Measurements from ENCODE around the gene KRTAP5-1.

DNA sequence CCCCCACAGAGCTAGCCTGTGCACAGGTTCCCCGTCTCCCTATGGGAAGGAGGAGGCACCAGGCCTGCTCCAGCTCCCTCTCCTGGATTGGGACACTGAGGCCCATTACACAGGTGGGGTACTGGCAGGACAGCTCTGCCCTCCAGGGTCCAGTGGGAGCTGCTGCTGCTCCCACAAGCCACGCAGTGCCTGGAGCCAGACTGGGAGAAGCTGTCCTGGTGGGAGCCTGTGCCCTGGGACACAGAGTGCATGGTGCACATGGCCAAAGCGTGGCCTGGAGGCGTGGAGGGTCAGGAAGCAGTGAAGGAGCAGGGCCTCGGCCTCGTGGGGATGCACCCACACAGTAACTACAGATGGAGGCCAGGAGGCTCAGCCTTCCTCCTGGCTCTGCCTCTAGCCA, 40.5 kb downstream of the KRTAP5-1 start:
- no peak for TF ChIP-seq CTCF (optimal IDR thresholded peaks at IDR 0.05 in 1 of 3, IDR thresholded peaks at IDR 0.05 in 1 of 3, conservative IDR thresholded peaks at IDR 0.05 in 1 of 3; ENCODE audit: extremely low read depth in 1 of 3, insufficient read depth in 2 of 3, low read length in 3 of 3)
- TF ChIP-seq EZH2 (IDR thresholded peaks at IDR 0.05; ENCODE audit: low read length), result no peak
